ENCODE results near the gene SGMS1. TPM values are rescaled to one million over a fixed set of nuclear protein-coding genes. Genes with fewer than 3 reads are reported as not detected.
"Not testable (repeated sequence)": the region's sequence is repeated elsewhere in the genome, so short reads cannot be mapped to it uniquely, and the experiment has no call there.

SGMS1 gene
- total RNA-seq, 2 donors from 2014 or later: 45.3 to 51.3 TPM

DNA sequence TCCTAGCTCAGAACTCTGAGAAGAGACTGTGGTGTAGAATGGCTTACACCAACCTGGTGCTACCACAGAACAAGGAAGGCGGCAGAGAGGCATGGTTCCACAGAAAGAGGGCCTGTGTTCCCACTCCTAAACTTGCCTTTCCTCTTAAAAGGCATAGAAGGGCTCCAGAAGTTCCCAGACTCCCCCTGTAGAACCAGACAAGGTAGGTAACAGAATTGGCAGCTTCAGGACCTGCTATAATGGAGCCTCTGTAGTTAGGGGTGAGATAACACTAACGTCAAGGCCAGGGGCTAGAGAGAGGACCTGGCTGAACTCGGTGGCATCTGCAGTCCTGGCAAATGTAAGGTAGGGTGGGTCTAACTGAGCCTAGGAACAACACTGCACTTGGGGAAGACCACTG is 26.7 kb upstream of the SGMS1 start:
- no peak overlapping the region for H3K27ac Mint-ChIP-seq
- H3K36me3 Mint-ChIP-seq (ENCODE audit: low read depth): no peaks in the 10 kb centered on the region
- ATAC-seq: no peak
- DNase-seq: no peak
- no peaks in the 10 kb centered on the region for H3K9me3 ChIP-seq (ENCODE audit: control insufficient read depth, low read length, poor library complexity, severe bottlenecking)
- peaks cover 23% of the 10 kb centered on the region for H3K4me1 Mint-ChIP-seq
- H3K4me3 Mint-ChIP-seq: no peak overlapping the region
- H3K27me3 Mint-ChIP-seq: no peaks in the 10 kb centered on the region

DNA sequence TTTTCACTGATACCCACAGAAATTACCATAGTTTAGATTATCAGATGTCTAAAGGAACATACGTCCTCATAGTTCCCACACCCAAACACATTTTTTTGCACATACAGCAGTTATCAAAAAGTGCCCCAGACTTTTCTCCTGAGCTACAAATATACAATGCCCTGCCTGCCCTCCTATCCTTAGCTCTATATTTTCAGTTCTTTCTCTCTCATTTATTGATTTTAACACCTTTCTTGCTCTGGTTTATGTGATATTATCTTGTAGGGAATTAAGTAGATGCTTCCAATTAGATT is 25.1 kb upstream of the SGMS1 start:
- Mint-ChIP-seq H3K27me3 (no peaks in the 10 kb centered on the region), H3K4me3 (no peak overlapping the region), H3K36me3 (ENCODE audit: low read depth) (no peaks in the 10 kb centered on the region), H3K4me1 (peaks cover 15% of the 10 kb centered on the region), H3K27ac (no peak overlapping the region)
- DNase-seq: no peak
- no peaks in the 10 kb centered on the region for H3K9me3 ChIP-seq (ENCODE audit: control insufficient read depth, low read length, poor library complexity, severe bottlenecking)
- ATAC-seq: no peak

DNA sequence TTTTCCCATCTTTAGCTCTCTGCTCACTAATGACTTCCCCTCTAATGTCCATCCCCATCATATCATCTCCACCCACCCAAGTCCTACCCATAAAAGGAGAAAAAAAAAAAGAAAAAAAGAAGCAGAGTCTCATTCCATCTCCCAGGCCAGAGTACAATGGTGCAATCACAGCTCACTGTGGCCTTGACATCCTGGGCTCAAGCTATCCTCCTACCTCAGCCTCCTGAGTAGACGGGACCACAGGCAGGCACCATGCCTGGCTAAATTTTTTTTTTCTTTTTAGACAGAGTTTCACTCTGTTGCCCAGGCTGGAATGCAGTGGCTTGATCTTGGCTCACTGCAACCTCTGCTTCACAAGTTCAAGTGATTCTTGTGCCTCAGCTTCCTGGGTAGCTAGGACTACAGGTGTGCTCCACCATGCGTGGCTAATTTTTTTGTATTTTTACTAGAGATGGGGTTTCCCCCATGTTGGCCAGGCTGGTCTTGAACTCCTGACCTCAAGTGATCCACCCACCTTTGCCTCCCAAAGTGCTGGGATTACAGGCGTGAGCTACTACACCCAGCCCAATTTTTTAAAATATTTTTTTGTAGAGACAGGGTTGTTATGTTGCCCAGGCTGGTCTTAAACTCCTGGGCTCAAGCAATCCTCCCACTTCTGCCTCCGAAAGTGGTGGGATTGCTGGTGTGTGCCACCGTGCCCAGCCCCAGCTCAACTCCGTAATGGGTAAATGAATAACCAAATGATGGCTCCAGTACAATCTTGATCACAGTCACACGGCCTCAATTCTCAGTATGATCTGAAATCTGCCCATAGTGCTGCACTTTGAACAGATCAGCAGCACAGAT is 24.6 kb upstream of the SGMS1 start:
- H3K36me3 Mint-ChIP-seq (ENCODE audit: low read depth): no peaks in the 10 kb centered on the region
- H3K4me1 Mint-ChIP-seq: peaks cover 9% of the 10 kb centered on the region
- no peak overlapping the region for H3K4me3 Mint-ChIP-seq
- no peak for DNase-seq
- H3K9me3 ChIP-seq (ENCODE audit: control insufficient read depth, low read length, poor library complexity, severe bottlenecking): no peaks in the 10 kb centered on the region
- H3K27ac Mint-ChIP-seq: no peak overlapping the region
- no peaks in the 10 kb centered on the region for H3K27me3 Mint-ChIP-seq
- no peak for ATAC-seq

DNA sequence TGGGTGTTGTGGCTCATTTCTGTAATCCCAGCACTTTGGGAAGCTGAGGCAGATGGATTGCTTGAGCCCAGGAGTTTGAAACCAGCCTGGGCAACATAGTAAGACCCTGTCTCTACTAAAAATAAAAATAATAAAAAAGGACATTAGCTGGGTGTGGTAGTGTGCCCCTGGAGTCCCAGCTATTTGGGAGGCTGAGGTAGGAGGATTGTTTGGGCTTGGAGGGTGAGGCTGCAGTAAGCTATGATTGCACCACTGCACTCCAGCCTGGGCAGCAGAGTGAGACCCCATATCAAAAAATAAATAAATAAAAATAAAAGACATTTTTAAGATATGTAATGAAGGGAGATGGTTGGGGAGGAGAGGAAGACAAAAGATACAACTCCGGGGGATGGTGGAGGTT is 23.6 kb upstream of the SGMS1 start:
- H3K36me3 Mint-ChIP-seq (ENCODE audit: low read depth); H3K4me1 Mint-ChIP-seq; ATAC-seq; DNase-seq; H3K27me3 Mint-ChIP-seq; H3K4me3 Mint-ChIP-seq; H3K9me3 ChIP-seq (ENCODE audit: control insufficient read depth, low read length, poor library complexity, severe bottlenecking); H3K27ac Mint-ChIP-seq: not testable (repeated sequence)

DNA sequence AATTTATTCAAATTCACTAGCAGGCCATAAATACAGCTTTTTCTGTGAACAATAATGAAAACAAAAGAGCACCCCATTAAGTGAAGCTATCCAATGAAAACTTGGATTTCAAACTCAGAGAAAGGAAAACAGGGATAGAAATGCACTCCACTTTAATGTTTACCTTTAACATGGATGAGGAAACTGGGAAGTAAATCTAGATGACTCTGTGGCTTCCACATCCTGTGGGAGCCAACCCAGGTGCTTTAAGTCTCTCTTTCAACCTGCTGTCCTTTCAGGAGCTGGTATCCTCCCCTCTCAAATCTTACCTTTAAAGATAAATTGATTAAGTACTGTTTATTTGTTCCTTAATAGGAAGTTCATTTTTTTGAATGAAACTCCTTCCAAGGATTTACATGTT is 21.5 kb upstream of the SGMS1 start:
- DNase-seq: no peak
- Mint-ChIP-seq H3K36me3 (ENCODE audit: low read depth) (peaks cover 2% of the 10 kb centered on the region), H3K4me1 (peaks cover 6% of the 10 kb centered on the region), H3K27ac (no peak overlapping the region), H3K27me3 (peaks cover 4% of the 10 kb centered on the region), H3K4me3 (no peak overlapping the region)
- H3K9me3 ChIP-seq (ENCODE audit: control insufficient read depth, low read length, poor library complexity, severe bottlenecking): no peaks in the 10 kb centered on the region
- ATAC-seq: no peak

GRCh38 chr10:50641626-50642025 is 17.9 kb upstream of the SGMS1 start:
- Mint-ChIP-seq H3K36me3 (ENCODE audit: low read depth) (peaks cover 2% of the 10 kb centered on the region), H3K27ac (no peak overlapping the region), H3K27me3 (peaks cover 4% of the 10 kb centered on the region), H3K4me1 (peaks cover 17% of the 10 kb centered on the region), H3K4me3 (no peak overlapping the region)
- DNase-seq: no peak
- ATAC-seq: no peak
- H3K9me3 ChIP-seq (ENCODE audit: control insufficient read depth, low read length, poor library complexity, severe bottlenecking): no peaks in the 10 kb centered on the region

GRCh38 chr10:50640238-50640637 is 16.5 kb upstream of the SGMS1 start:
- no peak for DNase-seq
- H3K27ac Mint-ChIP-seq: no peak overlapping the region

GRCh38 chr10:50636618-50637579 is 13.1 kb upstream of the SGMS1 start:
- DNase-seq: no peak
- Mint-ChIP-seq H3K4me3 (peak overlapping the region; percentile 84), H3K36me3 (ENCODE audit: low read depth) (no peaks in the 10 kb centered on the region), H3K4me1 (peaks cover 37% of the 10 kb centered on the region), H3K27me3 (no peaks in the 10 kb centered on the region), H3K27ac (peak overlapping the region; percentile 71)
- ATAC-seq: peak; percentile 91
- H3K9me3 ChIP-seq (ENCODE audit: control insufficient read depth, low read length, poor library complexity, severe bottlenecking): no peaks in the 10 kb centered on the region

More at GRCh38 chr10:50640238-50640637, 16.5 kb upstream of the SGMS1 start:
- ATAC-seq: no peak
- Mint-ChIP-seq H3K4me1 (peaks cover 30% of the 10 kb centered on the region), H3K36me3 (ENCODE audit: low read depth) (peaks cover 2% of the 10 kb centered on the region), H3K27me3 (peaks cover 4% of the 10 kb centered on the region), H3K4me3 (no peak overlapping the region)
- H3K9me3 ChIP-seq (ENCODE audit: control insufficient read depth, low read length, poor library complexity, severe bottlenecking): no peaks in the 10 kb centered on the region

DNA sequence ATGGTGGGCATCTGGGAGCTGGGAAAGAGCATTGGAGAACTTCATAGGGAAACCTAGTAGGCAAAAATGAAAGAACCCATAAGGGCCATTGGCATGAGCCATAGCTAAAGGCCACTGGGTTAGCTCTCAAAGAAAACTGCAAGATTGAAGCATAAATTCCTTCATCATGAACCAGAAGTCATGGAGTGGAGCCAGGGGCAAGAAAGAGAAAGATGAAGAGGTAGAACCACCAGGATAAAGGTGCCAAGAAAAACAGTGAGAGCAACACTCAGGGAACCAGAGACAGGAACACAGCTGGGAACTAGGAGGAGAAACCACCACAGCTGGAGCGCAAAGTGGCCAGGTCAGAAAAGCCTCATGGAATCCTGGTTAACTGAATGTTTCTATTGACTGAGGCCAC is 11.5 kb upstream of the SGMS1 start:
- no peak for DNase-seq
- Mint-ChIP-seq H3K4me1 (peaks cover 37% of the 10 kb centered on the region), H3K36me3 (ENCODE audit: low read depth) (no peaks in the 10 kb centered on the region), H3K27me3 (no peaks in the 10 kb centered on the region), H3K4me3 (peak overlapping the region; percentile 47), H3K27ac (no peak overlapping the region)
- ATAC-seq: no peak
- no peaks in the 10 kb centered on the region for H3K9me3 ChIP-seq (ENCODE audit: control insufficient read depth, low read length, poor library complexity, severe bottlenecking)

DNA sequence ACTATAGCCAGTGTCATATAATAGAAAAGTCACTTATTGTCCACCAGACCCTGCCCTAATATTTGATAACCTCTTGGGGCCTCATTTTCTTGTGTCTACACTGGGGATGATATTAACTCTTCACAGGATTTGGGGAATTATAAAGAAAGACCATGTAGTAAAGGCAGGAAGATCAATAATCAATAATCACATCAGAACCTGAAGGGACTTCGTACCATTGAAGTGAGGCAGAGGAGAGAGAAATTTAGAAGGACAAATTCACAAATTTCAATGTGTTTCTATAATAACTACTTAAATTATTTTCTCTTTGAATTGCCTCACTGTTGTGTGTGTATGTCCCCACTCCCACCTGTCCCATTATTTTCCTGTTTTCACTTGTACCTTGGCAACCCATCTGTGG is 10.7 kb upstream of the SGMS1 start:
- Mint-ChIP-seq H3K36me3 (ENCODE audit: low read depth) (no peaks in the 10 kb centered on the region), H3K4me1 (peaks cover 33% of the 10 kb centered on the region), H3K4me3 (no peak overlapping the region), H3K27ac (no peak overlapping the region), H3K27me3 (no peaks in the 10 kb centered on the region)
- H3K9me3 ChIP-seq (ENCODE audit: control insufficient read depth, low read length, poor library complexity, severe bottlenecking): no peaks in the 10 kb centered on the region
- ATAC-seq: no peak
- no peak for DNase-seq

- DNase-seq (no peak), ATAC-seq (no peak)
- H3K27ac Mint-ChIP-seq: no peak overlapping the region
- H3K9me3 ChIP-seq (ENCODE audit: control insufficient read depth, low read length, poor library complexity, severe bottlenecking): no peaks in the 10 kb centered on the region
- peaks cover 15% of the 10 kb centered on the region for H3K4me1 Mint-ChIP-seq
- no peak overlapping the region for H3K4me3 Mint-ChIP-seq
- H3K27me3 Mint-ChIP-seq: no peaks in the 10 kb centered on the region
- no peaks in the 10 kb centered on the region for H3K36me3 Mint-ChIP-seq (ENCODE audit: low read depth)
Observed at GRCh38 chr10:50631052-50631451, 7.3 kb upstream of the SGMS1 start.

- Mint-ChIP-seq H3K36me3 (ENCODE audit: low read depth) (no peaks in the 10 kb centered on the region), H3K4me3 (no peak overlapping the region), H3K27ac (no peak overlapping the region), H3K4me1 (peaks cover 11% of the 10 kb centered on the region), H3K27me3 (no peaks in the 10 kb centered on the region)
- no peak for DNase-seq
- ATAC-seq: no peak
- H3K9me3 ChIP-seq (ENCODE audit: control insufficient read depth, low read length, poor library complexity, severe bottlenecking): no peaks in the 10 kb centered on the region
Observed at GRCh38 chr10:50629495-50630122, 5.9 kb upstream of the SGMS1 start.

DNA sequence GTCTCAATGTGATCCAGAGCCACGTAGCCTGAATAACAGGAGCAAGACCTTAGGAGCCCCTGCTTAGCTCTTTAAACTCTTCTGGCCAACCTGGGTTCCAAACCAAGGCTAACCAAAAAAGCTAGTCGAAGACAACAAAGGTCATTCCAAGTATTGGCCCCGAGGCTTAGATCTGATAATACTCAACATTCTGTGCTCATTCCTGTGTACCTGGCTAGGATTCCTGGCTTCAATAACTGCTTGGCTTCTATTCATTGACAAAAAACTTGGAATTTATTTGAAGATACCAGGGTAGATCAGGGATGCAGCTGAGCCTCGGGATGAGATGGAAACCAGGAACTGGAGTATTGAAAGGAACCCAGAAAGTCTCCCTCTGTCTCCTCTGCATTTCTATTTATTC is 4.1 kb upstream of the SGMS1 start:
- DNase-seq: no peak
- H3K9me3 ChIP-seq (ENCODE audit: control insufficient read depth, low read length, poor library complexity, severe bottlenecking): no peaks in the 10 kb centered on the region
- Mint-ChIP-seq H3K36me3 (ENCODE audit: low read depth) (no peaks in the 10 kb centered on the region), H3K4me1 (peaks cover 6% of the 10 kb centered on the region), H3K4me3 (no peak overlapping the region), H3K27ac (no peak overlapping the region), H3K27me3 (no peaks in the 10 kb centered on the region)
- ATAC-seq: no peak

Data from T-helper 17 cell (primary cell).